DMS 273 treated with DMSO at 0.1 percent for 48 hours (cell line): Measurements from ENCODE around the gene TTLL5.
A peak's percentile ranks its signal among the peaks of the same experiment; 100 is the strongest.

Source experiments
- DNase-seq: peaks from one replicate; lab custom pipeline; 2025; lab: John Stamatoyannopoulos, UW

The TTLL5 gene

GRCh38 chr14:75804570-75805275 is 143.7 kb downstream of the TTLL5 start:
- DNase-seq = no peak

GRCh38 chr14:75805646-75806045 is 144.6 kb downstream of the TTLL5 start:
- DNase-seq = no peak

GRCh38 chr14:75806352-75806832 is 145.3 kb downstream of the TTLL5 start:
- no peak for DNase-seq

GRCh38 chr14:75807667-75808360 is 146.8 kb downstream of the TTLL5 start:
- DNase-seq = no peak

GRCh38 chr14:75811136-75811829 is 150.2 kb downstream of the TTLL5 start:
- no peak for DNase-seq

GRCh38 chr14:75811872-75812499 is 150.9 kb downstream of the TTLL5 start:
- no peak for DNase-seq

GRCh38 chr14:75812622-75813021 is 151.6 kb downstream of the TTLL5 start:
- no peak for DNase-seq

GRCh38 chr14:75820761-75821160 is 159.7 kb downstream of the TTLL5 start:
- DNase-seq = no peak

- DNase-seq = no peak
Observed at GRCh38 chr14:75821831-75822521, 160.9 kb downstream of the TTLL5 start.

- no peak for DNase-seq
Observed at GRCh38 chr14:75822522-75823141, 161.6 kb downstream of the TTLL5 start.

- no peak for DNase-seq
Observed at GRCh38 chr14:75823334-75823733, 162.3 kb downstream of the TTLL5 start.

GRCh38 chr14:75824318-75824717 is 163.3 kb downstream of the TTLL5 start:
- no peak for DNase-seq

GRCh38 chr14:75825147-75825592 is 164.1 kb downstream of the TTLL5 start:
- DNase-seq = no peak

- DNase-seq = no peak
Observed at GRCh38 chr14:75826599-75826998, 165.6 kb downstream of the TTLL5 start.

- DNase-seq = peak; percentile 52
Observed at GRCh38 chr14:75827331-75827730, 166.3 kb downstream of the TTLL5 start.

- DNase-seq = no peak
Observed at GRCh38 chr14:75829316-75829715, 168.3 kb downstream of the TTLL5 start.

- no peak for DNase-seq
Observed at GRCh38 chr14:75831455-75831854, 170.4 kb downstream of the TTLL5 start.

GRCh38 chr14:75831952-75832351 is 170.9 kb downstream of the TTLL5 start:
- DNase-seq = no peak

- no peak for DNase-seq
Observed at GRCh38 chr14:75832621-75833297, 171.7 kb downstream of the TTLL5 start.

GRCh38 chr14:75833326-75834020 is 172.4 kb downstream of the TTLL5 start:
- no peak for DNase-seq
